Cardiac fibroblast (primary cell): ENCODE results near the gene FAM118A.

ENCODE experiments used
- DNase-seq, 2 donors: peaks; one replicate each; pipeline versions ENCODE4 v3.0.0 to v3.0.0-alpha.2; 2010; ENCODE audit warnings: low read depth in 2 of 2
- H3K4me3 ChIP-seq, 2 donors: replicated peaks in 1 of 2; 1 replicate in 1 of 2; 2 replicates in 1 of 2; pipeline ENCODE4 v1.5.1; 2011; ENCODE audit warnings: low read depth in 2 of 2, low read length in 2 of 2, mild to moderate bottlenecking in 2 of 2, moderate library complexity in 1 of 2
- TF ChIP-seq, protein P1 (sequence below): IDR thresholded peaks from one replicate; pipeline ENCODE4 v1.5.1; 2011; ENCODE audit warnings: low read depth, mild to moderate bottlenecking, low read length, inconsistent platforms

FAM118A gene

GRCh38 chr22:45310977-45311531 lies 1.3 kb downstream of the FAM118A start:
- TF ChIP-seq, protein P1, sequence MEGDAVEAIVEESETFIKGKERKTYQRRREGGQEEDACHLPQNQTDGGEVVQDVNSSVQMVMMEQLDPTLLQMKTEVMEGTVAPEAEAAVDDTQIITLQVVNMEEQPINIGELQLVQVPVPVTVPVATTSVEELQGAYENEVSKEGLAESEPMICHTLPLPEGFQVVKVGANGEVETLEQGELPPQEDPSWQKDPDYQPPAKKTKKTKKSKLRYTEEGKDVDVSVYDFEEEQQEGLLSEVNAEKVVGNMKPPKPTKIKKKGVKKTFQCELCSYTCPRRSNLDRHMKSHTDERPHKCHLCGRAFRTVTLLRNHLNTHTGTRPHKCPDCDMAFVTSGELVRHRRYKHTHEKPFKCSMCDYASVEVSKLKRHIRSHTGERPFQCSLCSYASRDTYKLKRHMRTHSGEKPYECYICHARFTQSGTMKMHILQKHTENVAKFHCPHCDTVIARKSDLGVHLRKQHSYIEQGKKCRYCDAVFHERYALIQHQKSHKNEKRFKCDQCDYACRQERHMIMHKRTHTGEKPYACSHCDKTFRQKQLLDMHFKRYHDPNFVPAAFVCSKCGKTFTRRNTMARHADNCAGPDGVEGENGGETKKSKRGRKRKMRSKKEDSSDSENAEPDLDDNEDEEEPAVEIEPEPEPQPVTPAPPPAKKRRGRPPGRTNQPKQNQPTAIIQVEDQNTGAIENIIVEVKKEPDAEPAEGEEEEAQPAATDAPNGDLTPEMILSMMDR, result no peak
- no peak for DNase-seq
- H3K4me3 ChIP-seq, result peak overlapping the region; percentile 83 to 90

GRCh38 chr22:45312415-45312814 lies 2.7 kb downstream of the FAM118A start:
- TF ChIP-seq, protein P1, result no peak

DNA sequence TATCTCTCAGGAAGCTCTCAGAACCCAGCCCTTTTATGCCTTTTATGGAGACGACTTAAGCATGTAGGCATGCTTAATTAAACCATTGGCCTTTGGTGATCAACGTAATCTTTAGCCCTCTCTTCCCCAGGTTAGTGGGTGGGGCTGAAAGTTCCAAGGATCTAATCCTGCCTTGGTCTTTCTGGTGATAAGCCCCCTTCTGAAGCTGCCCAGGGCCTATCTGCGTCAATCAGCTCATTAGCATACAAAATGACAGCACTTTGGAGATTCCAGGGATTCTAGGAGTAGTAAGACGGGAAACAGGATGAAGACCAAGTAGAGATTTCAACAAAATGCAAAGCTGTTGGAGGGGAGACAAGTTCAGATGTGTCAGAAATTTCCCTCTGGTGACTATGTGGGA lies 3.1 kb downstream of the FAM118A start:
- TF ChIP-seq, protein P1, result no peak
- no peak for DNase-seq

More at GRCh38 chr22:45312415-45312814, 2.7 kb downstream of the FAM118A start:
- DNase-seq, result no peak
- H3K4me3 ChIP-seq, result no peak overlapping the region

GRCh38 chr22:45314054-45314721 lies 4.5 kb downstream of the FAM118A start:
- TF ChIP-seq, protein P1, result no peak
- peak in 1 of 2 donors; percentile 29 for DNase-seq
- no peak overlapping the region for H3K4me3 ChIP-seq

More for the DNA sequence above, 3.1 kb downstream of the FAM118A start:
- H3K4me3 ChIP-seq, result no peak overlapping the region

- no peak overlapping the region for H3K4me3 ChIP-seq
- DNase-seq, result no peak
- TF ChIP-seq, protein P1, result no peak
These were observed 5.1 kb downstream of the FAM118A start for GRCh38 chr22:45314786-45315185.

DNA sequence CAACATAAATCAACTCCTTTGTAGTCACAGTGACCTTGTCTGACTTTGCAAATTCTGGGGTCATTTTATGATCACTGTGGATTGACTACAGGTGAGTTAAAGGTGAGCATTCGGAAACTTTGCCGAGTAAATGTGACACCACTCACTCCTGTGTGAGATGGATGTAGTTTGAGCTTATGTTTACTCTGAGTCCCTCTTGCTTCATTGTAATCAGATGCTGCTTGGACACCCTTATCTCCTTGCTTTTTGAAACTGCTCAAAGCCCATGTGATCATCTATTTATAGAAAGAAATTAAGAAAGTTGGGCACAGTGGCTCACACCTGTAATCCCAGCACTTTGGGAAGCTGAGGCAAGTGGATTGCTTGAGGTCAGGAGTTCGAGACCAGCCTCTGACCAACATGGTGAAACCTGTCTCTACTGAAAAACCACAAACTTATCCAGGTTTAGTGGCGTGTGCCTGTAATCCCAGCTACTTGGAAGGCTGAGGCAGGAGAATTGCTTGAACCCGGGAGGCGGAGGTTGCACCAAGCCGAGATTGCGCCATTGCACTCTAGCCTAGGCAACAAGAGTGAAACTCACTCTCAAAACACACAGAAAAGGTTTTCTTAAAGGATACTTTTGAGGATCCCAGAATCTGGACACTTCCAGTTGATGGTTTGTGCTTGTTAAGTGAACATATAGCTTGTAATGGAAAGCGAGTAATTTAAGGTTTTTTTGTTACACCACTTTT lies 7.2 kb downstream of the FAM118A start:
- no peak overlapping the region for H3K4me3 ChIP-seq
- DNase-seq, result no peak
- TF ChIP-seq, protein P1, result no peak
